ENCODE measurements around the gene TMEM138. TPM values are rescaled to one million over a fixed set of nuclear protein-coding genes. Genes with fewer than 3 reads are reported as not detected.
A peak's percentile ranks its signal among the peaks of the same experiment; 100 is the strongest.

The TMEM138 gene
- total RNA-seq, 1 experiment from 2014 or later: 43.6 TPM

GRCh38 chr11:61345954-61346843 lies 16.0 kb upstream of the TMEM138 start:
- no peak for DNase-seq
- H3K27me3 ChIP-seq (ENCODE audit: insufficient read depth, low read length): no peaks in the 10 kb centered on the region
- no peak overlapping the region for H2BK20ac ChIP-seq (ENCODE audit: low read depth, low read length, poor library complexity, severe bottlenecking)
- no peak overlapping the region for H2BK120ac ChIP-seq (ENCODE audit: low read depth, low read length, poor library complexity, severe bottlenecking)
- H4K91ac ChIP-seq (ENCODE audit: insufficient read length, low read depth, low read length): no peak overlapping the region
- no peak overlapping the region for H3K56ac ChIP-seq (ENCODE audit: insufficient read length, low read depth, low read length)
- H2BK12ac ChIP-seq (ENCODE audit: insufficient read length, low read depth, low read length): no peak overlapping the region
- no peak overlapping the region for H3T11ph ChIP-seq (ENCODE audit: low read length)
- no peaks in the 10 kb centered on the region for H4K20me1 ChIP-seq (ENCODE audit: control insufficient read depth, insufficient read depth, insufficient read length)
- H3K27ac Mint-ChIP-seq: peak overlapping the region; percentile 19 to 71 (median 70); a peak in 3 of 7 replicates
- no peaks in the 10 kb centered on the region for H3K27me3 Mint-ChIP-seq (ENCODE audit: low read depth)
- H3K27ac ChIP-seq (ENCODE audit: insufficient read length, low read depth, low read length): no peak overlapping the region
- H3K18ac ChIP-seq (ENCODE audit: insufficient read length, low read depth, low read length): no peak overlapping the region
- H3K4me1 ChIP-seq (ENCODE audit: insufficient read depth, low read length): no peaks in the 10 kb centered on the region
- H2AFZ ChIP-seq (ENCODE audit: low read length): no peak overlapping the region
- H2BK15ac ChIP-seq (ENCODE audit: low read depth, low read length): no peak overlapping the region
- H3K23ac ChIP-seq (ENCODE audit: insufficient read length, low read depth, low read length): no peak overlapping the region
- H3K4me1 Mint-ChIP-seq: no peaks in the 10 kb centered on the region
- H4K8ac ChIP-seq (replicated peaks; ENCODE audit: insufficient read length, low read depth, low read length): no peak overlapping the region
- H3K23me2 ChIP-seq (ENCODE audit: insufficient read length, low read depth, low read length, poor library complexity, severe bottlenecking): no peaks in the 10 kb centered on the region
- no peak overlapping the region for H3K14ac ChIP-seq (ENCODE audit: insufficient read depth, low read length)
- H3K4ac ChIP-seq (ENCODE audit: low read depth, low read length): no peak overlapping the region
- H3K9me3 Mint-ChIP-seq: no peaks in the 10 kb centered on the region
- H2BK5ac ChIP-seq (ENCODE audit: insufficient read length, low read length): no peak overlapping the region
- H3K9me3 ChIP-seq (ENCODE audit: control insufficient read depth, low read depth, low read length): no peaks in the 10 kb centered on the region
- no peak overlapping the region for H3K4me2 ChIP-seq (ENCODE audit: insufficient read depth, insufficient read length, low read length)
- no CpG with 5 or more reads among the region's 14 CpGs for WGBS (ENCODE audit: extremely low coverage, insufficient read length, low lambda C conversion rate)
- peaks cover 5 to 45% (median 34%) of the 10 kb centered on the region in 3 experiments for H3K36me3 Mint-ChIP-seq (ENCODE audit: insufficient read depth in 1 of 3, low read depth in 3 of 3)
- H3K4me3 Mint-ChIP-seq: no peak overlapping the region; a peak in 1 of 5 replicates
- no peaks in the 10 kb centered on the region for H3K79me2 ChIP-seq (ENCODE audit: insufficient read depth, low read length)
- H2AK5ac ChIP-seq (ENCODE audit: insufficient read length, low read length): no peak overlapping the region
- H3K9ac ChIP-seq (ENCODE audit: extremely low read depth, insufficient read length, low read length): no peak overlapping the region
- H4K5ac ChIP-seq (ENCODE audit: insufficient read length, low read depth, low read length): no peak overlapping the region
- no peak for TF ChIP-seq CTCF (conservative IDR thresholded peaks at IDR 0.05)
- H3K79me1 ChIP-seq (ENCODE audit: insufficient read depth, low read depth, low read length, poor library complexity, severe bottlenecking): no peaks in the 10 kb centered on the region
